Heart left ventricle (tissue), 13 donors: ENCODE results near the gene SLIT3.

Experiments
- POLR2A ChIP-seq, 2 donors: fragments of 450-650 bp; IDR thresholded peaks; one replicate each; pipeline ENCODE4 v1.6.1; 2017; ENCODE audit warnings: antibody characterized with exemption in 2 of 2, mild to moderate bottlenecking in 2 of 2, moderate library complexity in 2 of 2
- TF ChIP-seq, protein P1 (sequence below), 12 donors: fragments of 200-600 bp; sonication (generic) in 4 of 12; IDR thresholded peaks; one replicate each; pipeline versions ENCODE4 v1.5.0 to v1.8.0; 2018 to 2022; ENCODE audit warnings: antibody characterized with exemption in 12 of 12, mild to moderate bottlenecking in 5 of 12
- donor health status: ischemic (EF 13 %, LVEDD 7.1; RV severe dilation, severe dysfunction).
- donor health status: DM: no; HTN: yes; CAD: no.
- donor health status: DM: no; HTN: no; CAD: no.
- donor health status: ischemic (EF 25% LVEDD 6.9; RV normal size, moderate dysfunction).
- donor health status: ischemic (EF 25% LVEDD 5.7; RV mildly dilated, moderate dysfunction).
- donor health status: ischemic (EF 35%, LVEDD 5.7; RV mildly dilated, moderate dysfunction).
- donor health status: nonischemic (EF 11% LVEDD 7.7; RV severe dilation, severe dysfunction).
- donor health status: DM: yes; HTN: yes; CAD: no.
- donor health status: PGD.
- donor health status: ischemic (EF 29% LVEDD 5.4; RV normal size, mild dysfunction).
- donor health status: nonischemic (EF 23%, LVEDD 6.1; RV moderate dilation, normal function).

DNA sequence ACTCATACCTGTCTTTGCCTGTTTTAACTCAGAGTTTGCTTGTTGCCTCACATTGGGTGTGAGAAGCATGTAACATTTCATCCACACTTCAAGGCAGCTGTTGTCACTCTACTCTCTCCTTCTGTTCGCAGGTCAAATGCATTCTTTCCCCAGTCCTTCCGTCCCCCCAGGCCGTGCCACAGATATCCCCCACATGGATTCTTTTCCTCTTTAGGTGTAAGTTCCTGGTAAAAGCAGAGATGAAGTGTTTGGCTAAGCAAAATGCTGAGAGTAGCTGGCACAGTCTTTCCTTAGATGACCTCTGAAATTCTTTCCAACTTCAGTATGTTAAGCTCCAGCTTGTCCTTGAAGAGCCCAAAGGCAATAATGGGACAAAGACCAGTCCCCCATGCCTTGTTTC lies 328.2 kb downstream of the SLIT3 start:
- TF ChIP-seq, protein P1, sequence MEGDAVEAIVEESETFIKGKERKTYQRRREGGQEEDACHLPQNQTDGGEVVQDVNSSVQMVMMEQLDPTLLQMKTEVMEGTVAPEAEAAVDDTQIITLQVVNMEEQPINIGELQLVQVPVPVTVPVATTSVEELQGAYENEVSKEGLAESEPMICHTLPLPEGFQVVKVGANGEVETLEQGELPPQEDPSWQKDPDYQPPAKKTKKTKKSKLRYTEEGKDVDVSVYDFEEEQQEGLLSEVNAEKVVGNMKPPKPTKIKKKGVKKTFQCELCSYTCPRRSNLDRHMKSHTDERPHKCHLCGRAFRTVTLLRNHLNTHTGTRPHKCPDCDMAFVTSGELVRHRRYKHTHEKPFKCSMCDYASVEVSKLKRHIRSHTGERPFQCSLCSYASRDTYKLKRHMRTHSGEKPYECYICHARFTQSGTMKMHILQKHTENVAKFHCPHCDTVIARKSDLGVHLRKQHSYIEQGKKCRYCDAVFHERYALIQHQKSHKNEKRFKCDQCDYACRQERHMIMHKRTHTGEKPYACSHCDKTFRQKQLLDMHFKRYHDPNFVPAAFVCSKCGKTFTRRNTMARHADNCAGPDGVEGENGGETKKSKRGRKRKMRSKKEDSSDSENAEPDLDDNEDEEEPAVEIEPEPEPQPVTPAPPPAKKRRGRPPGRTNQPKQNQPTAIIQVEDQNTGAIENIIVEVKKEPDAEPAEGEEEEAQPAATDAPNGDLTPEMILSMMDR (IDR thresholded peaks at IDR 0.05), result no peak
- TF ChIP-seq POLR2A (IDR thresholded peaks at IDR 0.05), result no peak
